GM18909 (cell line): ENCODE data around the gene CTNND1.
"Not testable (repeated sequence)": the region's sequence is repeated elsewhere in the genome, so short reads cannot be mapped to it uniquely, and the experiment has no call there.

ENCODE experiments used
- ATAC-seq: cut with Tn5 transposase; IDR thresholded peaks from one replicate; pipeline ENCODE4 v1.9.1; 2021; ENCODE audit warnings: mild to moderate bottlenecking; ENCODE audit not compliant: unreplicated experiment, poor library complexity

The CTNND1 gene

DNA sequence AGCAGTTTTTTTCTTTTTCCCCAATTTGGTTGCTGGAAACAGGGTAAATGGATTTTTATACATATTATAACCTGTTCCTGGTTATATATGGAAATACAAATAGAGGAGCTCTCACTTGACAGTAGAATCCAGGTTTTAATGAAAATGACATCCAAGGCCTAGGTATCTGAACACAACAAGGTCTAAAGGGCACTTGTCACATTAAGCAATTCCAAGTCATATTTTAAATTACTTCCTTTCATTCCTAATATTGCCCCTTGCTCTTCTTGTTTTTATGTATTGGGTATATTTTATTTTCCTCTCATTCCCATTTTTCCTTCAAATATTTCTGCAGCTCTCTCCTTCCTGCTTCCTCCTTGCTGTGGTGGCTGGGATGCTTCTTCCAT, 27.1 kb downstream of the CTNND1 start:
- ATAC-seq, result no peak

DNA sequence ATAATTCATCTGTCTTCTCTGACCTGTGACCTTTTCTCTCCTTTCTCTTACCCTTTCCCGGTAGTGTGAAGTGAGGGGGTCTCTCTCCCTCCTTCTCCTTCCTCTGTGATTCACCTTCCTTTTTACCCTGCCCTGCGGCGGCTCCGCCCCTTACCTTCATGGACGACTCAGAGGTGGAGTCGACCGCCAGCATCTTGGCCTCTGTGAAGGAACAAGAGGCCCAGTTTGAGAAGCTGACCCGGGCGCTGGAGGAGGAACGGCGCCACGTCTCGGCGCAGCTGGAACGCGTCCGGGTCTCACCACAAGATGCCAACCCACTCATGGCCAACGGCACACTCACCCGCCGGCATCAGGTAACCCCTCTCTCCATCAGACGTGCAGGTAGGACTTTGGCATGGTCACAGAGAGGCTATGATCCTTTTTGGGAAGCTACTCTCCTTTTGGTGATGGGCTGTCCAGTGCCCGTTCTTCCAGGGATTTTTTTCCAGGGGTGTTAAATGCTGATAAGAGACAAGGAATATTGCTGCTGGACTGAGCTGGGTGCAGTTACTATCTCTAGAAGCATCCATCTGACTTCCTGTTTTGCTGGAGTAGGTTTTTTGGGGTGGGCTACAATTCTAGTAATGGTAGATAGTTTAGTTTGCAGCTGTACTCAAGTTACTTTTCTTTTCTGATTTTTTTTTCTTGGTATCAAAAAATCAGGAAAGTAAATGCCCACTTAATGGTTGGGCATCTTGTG, 29.9 kb downstream of the CTNND1 start:
- no peak for ATAC-seq

DNA sequence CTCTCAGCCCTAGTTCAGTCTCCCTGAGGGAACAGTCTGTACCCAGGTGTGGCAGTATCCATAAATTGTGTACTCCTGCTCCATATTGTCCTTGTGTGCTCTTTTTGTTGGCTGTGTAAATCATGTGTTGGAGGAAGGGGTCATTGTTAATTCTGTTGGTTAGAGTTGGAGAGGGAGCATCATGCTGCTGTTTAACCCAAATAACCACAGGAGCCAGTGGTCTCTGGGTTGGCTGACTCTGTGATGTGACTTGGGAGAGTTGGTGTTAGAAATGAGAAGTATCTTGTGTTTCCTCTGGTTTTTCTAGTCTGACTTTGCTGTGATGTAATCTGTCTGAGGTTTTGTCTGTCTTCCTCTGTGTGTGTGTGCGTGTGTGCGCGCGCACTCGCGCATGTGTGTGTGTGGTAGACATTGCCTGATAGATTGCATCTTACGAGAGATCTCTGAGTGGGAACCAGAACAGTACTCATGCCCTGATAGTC, 30.5 kb downstream of the CTNND1 start:
- peak; percentile 86 for ATAC-seq

DNA sequence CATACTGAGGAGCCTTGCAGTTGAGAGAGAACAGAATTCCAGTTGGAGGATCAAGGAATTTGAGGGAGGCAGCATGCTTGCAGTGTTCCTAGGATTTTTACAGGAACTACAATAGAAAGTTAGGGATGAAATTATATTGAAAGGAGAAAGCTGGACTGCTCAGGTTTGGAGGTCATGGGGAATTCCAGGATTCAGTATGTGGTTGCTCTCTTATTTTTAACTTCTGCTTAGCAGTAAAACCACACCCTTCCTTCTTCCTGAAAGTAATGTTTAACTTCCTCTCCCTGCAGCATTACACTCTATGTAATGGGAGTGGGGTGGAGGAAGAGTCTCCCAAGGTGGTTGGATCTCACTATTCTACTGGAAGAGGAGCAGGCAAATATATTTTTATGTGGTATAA, 31.3 kb downstream of the CTNND1 start:
- ATAC-seq, result no peak

DNA sequence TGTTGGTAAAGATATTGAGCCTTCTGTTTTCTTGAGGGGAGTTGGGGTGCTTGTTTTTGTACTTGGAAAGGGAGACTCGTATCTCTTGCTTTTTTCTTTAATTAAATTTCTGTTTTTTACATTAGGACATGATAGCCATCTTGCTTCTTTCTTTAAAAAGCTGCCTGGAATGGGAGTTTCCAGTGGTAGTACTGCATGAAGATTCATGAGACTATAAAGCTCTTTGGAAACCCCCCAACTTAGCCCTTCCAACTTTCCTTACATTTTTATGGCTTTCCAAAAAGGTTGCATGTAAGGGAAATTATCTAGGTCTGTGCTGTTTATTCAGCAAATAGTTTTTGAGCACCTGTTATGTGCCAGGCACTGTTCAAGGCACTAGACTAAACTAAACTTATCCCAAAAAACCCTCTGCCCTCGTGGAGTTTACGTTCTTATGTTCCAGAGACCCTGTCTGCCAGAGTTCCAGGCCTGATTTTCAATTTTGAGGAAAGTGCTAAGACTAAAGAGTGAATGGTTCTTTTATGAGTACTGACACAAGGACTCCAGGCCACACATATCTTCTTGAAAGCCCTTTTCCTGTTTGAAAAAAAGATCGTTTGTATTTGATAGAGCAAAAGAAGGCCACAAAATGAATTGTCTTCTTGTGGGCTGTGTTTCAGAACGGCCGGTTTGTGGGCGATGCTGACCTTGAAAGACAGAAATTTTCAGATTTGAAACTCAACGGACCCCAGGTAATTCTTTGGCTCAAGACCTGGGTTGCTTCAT, 31.9 kb downstream of the CTNND1 start:
- ATAC-seq, result no peak

- ATAC-seq, result peak; percentile 39
These were observed 37.4 kb downstream of the CTNND1 start for GRCh38 chr11:57798905-57799559.

DNA sequence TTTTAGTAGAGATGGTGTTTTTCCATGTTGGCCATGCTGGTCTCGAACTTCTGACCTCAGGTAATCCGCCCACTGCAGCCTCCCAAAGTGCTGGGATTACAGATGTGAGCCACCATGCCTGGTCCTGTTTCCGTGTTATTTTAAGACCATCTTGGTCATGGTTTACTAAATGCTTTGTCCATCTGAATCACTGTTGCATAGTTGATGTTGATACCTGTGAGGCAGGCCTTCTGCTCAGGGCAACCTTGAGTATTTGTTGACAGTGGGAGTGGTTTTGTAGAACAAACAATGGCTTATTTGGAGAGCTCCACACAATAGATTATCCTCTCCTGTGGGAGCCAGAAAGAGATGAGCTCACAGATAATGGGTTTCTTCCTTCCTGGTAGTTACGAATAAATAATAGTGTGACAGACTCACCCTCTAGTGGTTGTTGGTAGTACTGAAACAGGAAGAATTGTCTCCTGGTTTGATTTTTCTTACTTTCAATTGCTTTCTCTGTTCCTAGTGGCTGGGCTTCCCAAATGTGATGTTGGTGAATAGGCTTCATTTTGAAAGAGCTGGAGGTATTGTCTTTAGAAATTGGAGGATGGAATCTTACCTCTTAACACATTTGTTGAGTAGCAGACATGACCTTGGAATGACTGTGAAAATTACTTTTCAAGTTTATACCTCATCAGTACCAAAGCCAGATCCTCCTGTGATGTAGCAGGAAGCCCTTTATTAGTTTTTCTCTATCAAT, 39.0 kb downstream of the CTNND1 start:
- ATAC-seq, result peak; percentile 88

- ATAC-seq, result no peak
These were observed 39.5 kb downstream of the CTNND1 start for GRCh38 chr11:57801183-57801485.

DNA sequence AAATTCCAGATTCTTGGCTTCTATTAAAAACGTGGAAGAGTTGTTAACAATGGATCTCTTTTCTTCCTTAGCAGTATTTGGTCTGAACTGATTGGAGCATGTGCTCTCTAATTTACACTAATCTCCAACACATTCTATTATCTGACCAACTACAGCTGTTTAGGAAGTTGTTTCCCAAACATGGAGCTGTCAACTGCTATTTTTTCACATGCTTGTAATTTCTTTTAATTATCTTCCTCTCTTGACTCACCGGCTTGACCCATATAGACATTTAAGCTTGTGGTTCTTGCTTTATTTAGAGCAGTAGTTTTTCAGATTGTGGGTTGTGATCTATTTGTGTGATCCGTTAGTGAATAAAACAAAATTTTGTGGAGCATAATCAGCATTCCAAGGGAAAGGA, 40.8 kb downstream of the CTNND1 start:
- no peak for ATAC-seq

- ATAC-seq, result no peak
These were observed 42.9 kb downstream of the CTNND1 start for GRCh38 chr11:57804466-57804865.

DNA sequence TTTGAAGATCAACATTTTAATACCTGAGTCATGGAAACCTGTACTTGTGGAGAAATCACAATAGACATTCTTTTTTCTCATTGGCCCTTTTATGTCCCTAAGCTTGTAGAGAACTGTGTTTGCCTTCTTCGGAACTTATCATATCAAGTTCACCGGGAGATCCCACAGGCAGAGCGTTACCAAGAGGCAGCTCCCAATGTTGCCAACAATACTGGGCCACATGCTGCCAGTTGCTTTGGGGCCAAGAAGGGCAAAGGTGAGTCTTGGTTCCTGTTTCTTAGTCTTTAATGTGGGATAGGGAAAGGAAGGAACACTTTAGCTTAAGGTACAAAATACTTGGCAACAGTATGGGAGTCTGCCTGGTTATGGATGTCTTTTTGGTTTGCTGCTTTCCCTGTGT, 44.2 kb downstream of the CTNND1 start:
- no peak for ATAC-seq

GRCh38 chr11:57812634-57813033, 51.0 kb downstream of the CTNND1 start:
- ATAC-seq, result no peak

- peak; percentile 72 for ATAC-seq
These were observed 53.9 kb downstream of the CTNND1 start for GRCh38 chr11:57815476-57815875.

- ATAC-seq, result peak; percentile 23
These were observed 54.3 kb downstream of the CTNND1 start for GRCh38 chr11:57815877-57816276.

GRCh38 chr11:57818812-57819211, 57.2 kb downstream of the CTNND1 start:
- no peak for ATAC-seq

- no peak for ATAC-seq
These were observed 57.8 kb downstream of the CTNND1 start for GRCh38 chr11:57819252-57819979.

- ATAC-seq, result no peak
These were observed 62.3 kb downstream of the CTNND1 start for GRCh38 chr11:57823859-57824258.

- ATAC-seq, result no peak
These were observed 73.2 kb downstream of the CTNND1 start for GRCh38 chr11:57834852-57835251.

DNA sequence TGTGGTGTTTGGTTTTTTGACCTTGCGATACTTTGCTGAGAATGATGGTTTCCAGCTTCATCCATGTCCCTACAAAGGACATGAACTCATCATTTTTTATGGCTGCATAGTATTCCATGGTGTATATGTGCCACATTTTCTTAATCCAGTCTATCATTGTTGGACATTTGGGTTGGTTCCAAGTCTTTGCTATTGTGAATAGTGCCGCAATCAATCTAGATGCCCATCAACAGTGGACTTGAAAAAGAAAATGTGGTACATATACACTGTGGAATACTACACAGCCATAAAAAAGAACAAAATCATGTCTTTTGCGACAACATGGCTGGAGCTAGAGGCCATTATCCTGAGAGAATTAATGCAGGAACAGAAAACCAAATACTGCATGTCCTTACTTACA, 77.0 kb downstream of the CTNND1 start:
- not testable (repeated sequence) for ATAC-seq

DNA sequence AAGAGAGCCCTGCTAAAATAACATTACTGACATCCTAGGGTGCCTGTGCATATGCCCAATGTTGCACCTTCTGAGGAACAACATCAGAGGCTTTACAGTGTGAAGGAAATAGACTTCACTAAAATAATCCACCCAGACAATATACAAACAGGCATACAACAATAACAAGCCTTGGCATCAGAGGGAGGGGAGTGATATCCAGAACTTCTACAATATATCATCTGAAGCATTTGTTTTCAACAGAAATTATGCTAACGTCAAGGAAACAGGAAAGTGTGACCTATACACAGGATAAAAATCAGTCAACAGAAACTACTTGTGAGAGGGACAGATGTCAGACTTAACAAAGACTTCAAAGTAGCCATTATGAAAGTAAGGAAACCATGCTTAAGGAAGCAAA, 81.3 kb downstream of the CTNND1 start:
- no peak for ATAC-seq
